Parathyroid adenoma (tissue), 2 donors: ENCODE data around the gene SPEF2.

Source experiments
- H2AFZ ChIP-seq: fragments of 300-600 bp; sonication (generic); one replicate; pipeline ENCODE4 v1.7.0; 2017; ENCODE audit warnings: antibody characterized with exemption, mild to moderate bottlenecking
- H3K27ac ChIP-seq: fragments of 300-600 bp; sonication (generic); one replicate; pipeline ENCODE4 v1.7.0; 2017
- H3K27me3 ChIP-seq: fragments of 300-600 bp; sonication (generic); one replicate; pipeline ENCODE4 v1.7.0; 2017; ENCODE audit warnings: low read length; ENCODE audit not compliant: control insufficient read depth, insufficient read depth
- H3K36me3 ChIP-seq: fragments of 300-600 bp; sonication (generic); one replicate; pipeline ENCODE4 v1.7.0; 2017; ENCODE audit warnings: low read length; ENCODE audit not compliant: control insufficient read depth, insufficient read depth
- H3K4me1 ChIP-seq: fragments of 300-600 bp; sonication (generic); one replicate; pipeline ENCODE4 v1.7.0; 2017; ENCODE audit warnings: control low read depth
- H3K4me2 ChIP-seq: fragments of 300-600 bp; sonication (generic); one replicate; pipeline ENCODE4 v1.7.0; 2017; ENCODE audit warnings: low read length
- H3K4me3 ChIP-seq: fragments of 300-600 bp; sonication (generic); one replicate; pipeline ENCODE4 v1.7.0; 2017; ENCODE audit warnings: low read depth, low read length
- H3K79me2 ChIP-seq: fragments of 300-600 bp; sonication (generic); one replicate; pipeline ENCODE4 v1.7.0; 2017; ENCODE audit warnings: control low read depth
- H3K9ac ChIP-seq: fragments of 300-600 bp; sonication (generic); one replicate; pipeline ENCODE4 v1.7.0; 2017; ENCODE audit warnings: mild to moderate bottlenecking
- H3K9me3 ChIP-seq: fragments of 300-600 bp; sonication (generic); one replicate; pipeline ENCODE4 v1.7.0; 2017; ENCODE audit warnings: low read length; ENCODE audit not compliant: control insufficient read depth
- TF ChIP-seq, protein P1 (sequence below): fragments of 300-600 bp; sonication (generic); IDR thresholded peaks from one replicate; pipeline ENCODE4 v1.7.0; 2017; ENCODE audit warnings: antibody characterized with exemption, mild to moderate bottlenecking
- donor health status: primary hyperparathyroidism.

The SPEF2 gene

GRCh38 chr5:35709688-35710087 is 92.0 kb downstream of the SPEF2 start:
- Histone ChIP-seq H3K9ac (no peak overlapping the region), H3K79me2 (no peaks in the 10 kb centered on the region), H2AFZ (no peak overlapping the region), H3K9me3 (no peaks in the 10 kb centered on the region), H3K4me2 (no peak overlapping the region), H3K36me3 (no peaks in the 10 kb centered on the region), H3K27ac (no peak overlapping the region), H3K4me3 (no peak overlapping the region), H3K4me1 (no peaks in the 10 kb centered on the region), H3K27me3 (no peaks in the 10 kb centered on the region)
- TF ChIP-seq, protein P1, sequence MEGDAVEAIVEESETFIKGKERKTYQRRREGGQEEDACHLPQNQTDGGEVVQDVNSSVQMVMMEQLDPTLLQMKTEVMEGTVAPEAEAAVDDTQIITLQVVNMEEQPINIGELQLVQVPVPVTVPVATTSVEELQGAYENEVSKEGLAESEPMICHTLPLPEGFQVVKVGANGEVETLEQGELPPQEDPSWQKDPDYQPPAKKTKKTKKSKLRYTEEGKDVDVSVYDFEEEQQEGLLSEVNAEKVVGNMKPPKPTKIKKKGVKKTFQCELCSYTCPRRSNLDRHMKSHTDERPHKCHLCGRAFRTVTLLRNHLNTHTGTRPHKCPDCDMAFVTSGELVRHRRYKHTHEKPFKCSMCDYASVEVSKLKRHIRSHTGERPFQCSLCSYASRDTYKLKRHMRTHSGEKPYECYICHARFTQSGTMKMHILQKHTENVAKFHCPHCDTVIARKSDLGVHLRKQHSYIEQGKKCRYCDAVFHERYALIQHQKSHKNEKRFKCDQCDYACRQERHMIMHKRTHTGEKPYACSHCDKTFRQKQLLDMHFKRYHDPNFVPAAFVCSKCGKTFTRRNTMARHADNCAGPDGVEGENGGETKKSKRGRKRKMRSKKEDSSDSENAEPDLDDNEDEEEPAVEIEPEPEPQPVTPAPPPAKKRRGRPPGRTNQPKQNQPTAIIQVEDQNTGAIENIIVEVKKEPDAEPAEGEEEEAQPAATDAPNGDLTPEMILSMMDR: no peak

DNA sequence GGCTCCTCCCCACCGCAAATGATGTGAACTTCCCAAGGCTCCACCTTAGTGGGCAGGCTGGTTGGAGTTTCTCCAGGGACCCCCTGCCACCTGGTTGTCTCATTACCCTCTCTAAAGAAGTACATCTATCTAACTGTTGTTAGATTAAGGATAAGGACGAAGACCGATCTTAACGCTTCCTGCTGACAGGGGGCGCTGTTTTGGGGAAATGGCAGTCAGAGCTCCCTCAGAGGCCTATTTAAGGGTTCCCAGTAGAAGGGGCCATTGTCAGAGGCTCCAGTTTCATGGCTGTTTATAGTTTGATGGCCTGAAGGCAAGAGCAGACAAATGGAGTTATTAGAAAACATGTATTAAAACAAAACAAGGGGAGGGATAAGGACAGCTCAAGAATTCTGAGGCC is 100.1 kb downstream of the SPEF2 start:
- H3K79me2 ChIP-seq: no peaks in the 10 kb centered on the region
- TF ChIP-seq, protein P1: no peak
- no peak overlapping the region for H3K27ac ChIP-seq
- H3K27me3 ChIP-seq: no peaks in the 10 kb centered on the region
- no peaks in the 10 kb centered on the region for H3K4me1 ChIP-seq
- H3K9me3 ChIP-seq: no peaks in the 10 kb centered on the region
- H3K4me3 ChIP-seq: no peak overlapping the region
- H3K36me3 ChIP-seq: no peaks in the 10 kb centered on the region
- H2AFZ ChIP-seq: no peak overlapping the region
- no peak overlapping the region for H3K4me2 ChIP-seq
- no peak overlapping the region for H3K9ac ChIP-seq

DNA sequence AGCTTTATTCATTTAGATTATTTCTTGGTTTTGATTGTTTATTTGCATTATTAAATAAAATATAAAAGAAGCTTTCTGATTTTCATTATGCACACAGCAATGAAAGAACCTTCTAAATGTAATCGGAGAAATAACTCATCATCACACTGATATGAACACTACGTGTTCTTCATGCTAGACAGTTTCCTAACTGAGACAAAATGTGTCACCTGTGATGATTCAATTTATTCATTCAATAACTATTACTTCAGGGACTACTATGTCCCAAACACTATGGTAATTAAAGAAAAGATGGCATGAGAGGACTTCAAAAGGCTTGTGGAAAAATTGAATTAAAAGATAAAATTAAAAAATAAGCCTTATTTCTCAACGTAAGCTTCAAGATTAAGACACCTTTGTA is 118.1 kb downstream of the SPEF2 start:
- H3K9me3 ChIP-seq: no peaks in the 10 kb centered on the region

DNA sequence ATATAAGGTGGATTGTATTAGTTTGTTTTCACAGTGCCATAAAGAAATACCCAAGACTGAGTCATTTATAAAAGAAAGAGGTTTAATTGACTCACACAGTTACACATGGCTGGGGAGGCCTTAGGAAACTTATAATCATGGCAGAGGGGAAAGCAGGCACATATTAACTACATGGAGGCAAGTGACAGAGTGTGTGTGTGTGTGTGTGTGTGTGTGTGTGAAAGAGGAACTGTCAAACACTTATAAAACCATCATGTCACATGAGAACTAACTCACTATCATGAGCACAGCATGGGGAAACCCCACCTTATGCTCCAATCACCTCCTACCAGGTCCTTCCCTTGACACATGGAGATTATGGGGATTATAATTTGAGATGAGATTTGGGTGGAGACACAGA is 118.6 kb downstream of the SPEF2 start:
- Histone ChIP-seq H3K36me3 (no peaks in the 10 kb centered on the region), H3K9ac (no peak overlapping the region), H3K9me3 (no peaks in the 10 kb centered on the region), H3K27me3 (no peaks in the 10 kb centered on the region), H3K4me2 (no peak overlapping the region), H3K79me2 (no peaks in the 10 kb centered on the region), H3K27ac (no peak overlapping the region), H2AFZ (no peak overlapping the region), H3K4me3 (no peak overlapping the region), H3K4me1 (no peaks in the 10 kb centered on the region)
- TF ChIP-seq, protein P1: no peak

More for the DNA sequence above, 118.1 kb downstream of the SPEF2 start:
- TF ChIP-seq, protein P1: no peak
- no peak overlapping the region for H3K9ac ChIP-seq
- H2AFZ ChIP-seq: no peak overlapping the region
- no peaks in the 10 kb centered on the region for H3K79me2 ChIP-seq
- no peaks in the 10 kb centered on the region for H3K27me3 ChIP-seq
- H3K4me2 ChIP-seq: no peak overlapping the region
- no peaks in the 10 kb centered on the region for H3K36me3 ChIP-seq
- H3K4me3 ChIP-seq: no peak overlapping the region
- no peaks in the 10 kb centered on the region for H3K4me1 ChIP-seq
- no peak overlapping the region for H3K27ac ChIP-seq

- no peak overlapping the region for H3K27ac ChIP-seq
- H3K4me2 ChIP-seq: no peak overlapping the region
- H3K9me3 ChIP-seq: no peaks in the 10 kb centered on the region
- no peak overlapping the region for H2AFZ ChIP-seq
- TF ChIP-seq, protein P1: no peak
- no peaks in the 10 kb centered on the region for H3K79me2 ChIP-seq
- no peak overlapping the region for H3K4me3 ChIP-seq
- H3K27me3 ChIP-seq: no peaks in the 10 kb centered on the region
- H3K4me1 ChIP-seq: no peaks in the 10 kb centered on the region
- no peaks in the 10 kb centered on the region for H3K36me3 ChIP-seq
- no peak overlapping the region for H3K9ac ChIP-seq
Observed at GRCh38 chr5:35741126-35741716, 123.6 kb downstream of the SPEF2 start.
